Ureter (tissue), 1 donor: ENCODE measurements around the gene HCFC1R1. TPM values are rescaled to one million over a fixed set of nuclear protein-coding genes. Genes with fewer than 3 reads are reported as not detected.

ENCODE experiments used
- DNase-seq: peaks from one replicate; pipeline ENCODE4 v3.0.0-alpha.2; 2020; ENCODE audit warnings: low spot score
- total RNA-seq: library from RNA; stranded (reverse); gene quantifications from one replicate; pipeline ENCODE4 v1.2.4, GENCODE V29; 2023
- donor health status: DM: yes; HTN: yes; CAD: no.

The HCFC1R1 gene
- total RNA-seq, 1 donor from 2014 or later: 46.3 TPM

DNA sequence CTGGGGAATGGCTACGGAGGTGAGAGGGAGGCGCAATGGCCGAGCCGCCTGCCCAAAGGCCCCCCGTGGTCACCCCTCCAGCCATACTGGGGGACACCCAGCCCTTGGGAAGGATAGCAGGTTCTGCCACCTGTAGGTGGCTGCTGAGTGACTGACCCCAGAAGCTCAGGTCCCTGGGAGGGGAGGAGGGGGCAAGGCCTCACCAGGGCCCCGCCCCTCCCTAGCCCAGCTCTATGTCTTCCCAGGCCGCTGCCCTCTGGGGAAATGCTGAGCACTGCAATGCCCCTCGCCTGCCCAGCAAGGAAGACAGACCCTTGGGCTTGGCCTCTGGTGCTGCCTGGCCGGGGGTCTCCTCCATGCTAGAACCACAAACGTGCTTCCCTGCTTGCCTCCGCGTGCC is 22.4 kb downstream of the HCFC1R1 start:
- no peak for DNase-seq

GRCh38 chr16:3000540-3000939 is 23.2 kb downstream of the HCFC1R1 start:
- DNase-seq: no peak

GRCh38 chr16:2999929-3000328 is 23.8 kb downstream of the HCFC1R1 start:
- DNase-seq: no peak

DNA sequence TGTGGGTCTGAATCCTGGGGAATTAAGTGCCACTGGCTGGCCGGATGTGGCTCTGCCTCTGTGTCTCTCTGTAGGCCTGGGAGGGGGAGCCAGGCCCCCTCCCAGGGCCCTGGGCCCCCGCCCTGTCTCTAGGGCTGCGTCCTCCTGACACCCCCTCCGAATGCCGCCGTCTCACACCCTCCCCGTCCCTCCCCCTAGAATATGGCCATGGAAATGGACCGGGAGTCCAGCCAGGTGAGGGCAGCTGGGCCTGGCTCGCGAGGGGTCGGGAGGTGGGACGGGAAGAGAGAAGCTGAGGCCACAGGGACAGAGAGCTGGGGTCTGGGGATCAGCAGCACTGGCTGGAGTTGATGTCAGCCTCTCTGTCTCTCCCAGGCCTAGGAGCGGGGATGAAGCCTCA is 27.4 kb downstream of the HCFC1R1 start:
- no peak for DNase-seq

- no peak for DNase-seq
Measured at GRCh38 chr16:2992383-2993081, 31.2 kb downstream of the HCFC1R1 start.

DNA sequence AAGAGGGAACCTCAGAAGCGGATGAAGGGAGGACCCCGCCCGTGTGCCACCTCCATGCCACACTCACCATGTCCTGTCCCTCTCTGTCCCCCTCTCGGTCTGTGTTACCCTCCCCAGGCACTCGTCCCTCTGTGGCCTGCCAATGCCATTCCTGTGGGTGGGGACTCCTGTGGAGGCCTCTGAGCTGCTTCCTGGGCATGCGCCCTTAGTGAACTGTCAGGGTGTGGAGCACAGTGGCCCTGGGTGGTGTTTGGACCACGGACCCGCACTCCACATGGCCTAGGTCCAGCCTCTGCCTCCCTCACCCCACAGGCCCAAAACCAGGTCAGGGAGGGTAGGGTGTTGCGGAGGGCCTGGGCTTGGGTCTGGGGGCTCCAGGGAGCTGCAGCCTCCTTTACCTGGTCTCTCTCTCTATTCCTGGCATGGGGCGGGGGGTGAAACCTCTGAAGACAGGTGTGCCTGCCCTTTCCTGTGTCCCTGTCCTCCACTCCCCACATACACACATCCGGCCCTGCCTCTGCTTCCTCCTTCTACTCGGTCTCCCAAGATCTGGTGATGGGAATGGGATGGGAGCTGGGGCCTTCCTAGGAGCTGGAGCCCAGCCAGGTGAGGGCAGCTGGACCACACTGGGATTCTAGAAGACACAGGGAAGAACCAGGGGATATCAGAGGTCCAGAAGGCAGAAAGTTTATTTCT is 32.0 kb downstream of the HCFC1R1 start:
- DNase-seq: no peak

DNA sequence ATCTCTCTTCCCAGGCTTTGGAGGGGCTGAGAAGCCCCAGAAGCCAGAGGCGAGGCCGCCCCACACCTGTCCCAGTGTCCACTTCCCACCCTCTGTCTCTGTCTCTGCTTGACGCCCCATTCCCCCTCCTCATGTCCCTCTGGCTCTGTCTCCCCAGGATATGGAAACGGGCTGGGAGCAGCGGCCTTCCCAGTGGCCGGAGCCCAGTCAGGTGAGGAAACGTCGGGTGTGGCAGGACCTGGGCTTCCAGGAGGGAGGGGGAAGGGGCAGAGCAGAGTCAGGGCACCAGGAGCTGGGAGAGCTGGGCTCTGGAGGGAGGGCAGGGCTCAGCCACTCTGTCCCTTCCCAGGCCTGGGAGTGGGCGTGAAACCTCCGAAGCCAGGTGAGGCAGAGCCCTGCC is 32.9 kb downstream of the HCFC1R1 start:
- no peak for DNase-seq

GRCh38 chr16:2988590-2989099 is 35.1 kb downstream of the HCFC1R1 start:
- no peak for DNase-seq

DNA sequence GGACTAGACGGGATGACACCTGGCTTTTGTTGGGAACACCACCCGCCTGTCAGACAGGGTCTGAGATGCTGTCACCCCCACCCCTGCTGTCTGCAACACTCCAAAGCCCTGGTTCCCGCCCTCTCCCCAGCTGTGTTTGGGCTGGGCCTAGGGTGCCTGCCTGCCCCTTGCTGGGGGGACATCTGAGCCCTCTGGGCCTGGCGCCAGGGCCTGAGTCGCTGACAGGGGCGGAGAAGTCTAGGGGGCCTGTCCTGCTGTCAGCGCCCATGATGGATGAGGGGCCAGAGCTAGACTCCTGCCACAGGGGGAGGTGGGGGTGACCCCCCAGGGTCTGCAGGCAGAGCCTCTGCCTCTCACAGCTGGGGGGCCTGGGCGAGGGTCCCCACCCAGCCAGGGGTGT is 35.9 kb downstream of the HCFC1R1 start:
- DNase-seq: no peak

- DNase-seq: no peak
Measured at GRCh38 chr16:2987286-2987685, 36.5 kb downstream of the HCFC1R1 start.

GRCh38 chr16:2986623-2987188 is 37.0 kb downstream of the HCFC1R1 start:
- no peak for DNase-seq

DNA sequence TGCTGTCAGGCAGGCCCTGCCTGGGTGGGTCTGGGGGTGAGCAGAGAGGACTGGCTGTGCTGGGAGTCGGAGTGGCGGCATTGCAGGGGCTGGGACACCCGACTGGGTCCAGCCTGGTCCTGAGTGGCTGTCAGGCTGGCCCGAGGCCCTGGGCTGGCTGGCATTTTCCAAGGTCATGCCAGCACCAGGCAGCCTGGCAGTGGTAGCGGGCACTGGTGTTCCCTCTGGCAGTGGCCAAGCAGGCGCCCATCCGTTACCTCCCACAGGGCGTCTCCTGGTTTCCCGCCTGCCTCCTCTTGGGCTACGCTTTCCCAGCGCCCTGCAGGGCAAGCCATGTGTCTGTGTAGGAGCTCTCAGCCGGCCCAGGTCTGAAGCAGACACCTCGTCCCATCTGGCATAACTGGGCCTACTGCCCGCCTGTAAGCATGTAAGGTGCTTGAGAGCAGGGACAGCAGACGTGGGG is 37.8 kb downstream of the HCFC1R1 start:
- DNase-seq: no peak

DNA sequence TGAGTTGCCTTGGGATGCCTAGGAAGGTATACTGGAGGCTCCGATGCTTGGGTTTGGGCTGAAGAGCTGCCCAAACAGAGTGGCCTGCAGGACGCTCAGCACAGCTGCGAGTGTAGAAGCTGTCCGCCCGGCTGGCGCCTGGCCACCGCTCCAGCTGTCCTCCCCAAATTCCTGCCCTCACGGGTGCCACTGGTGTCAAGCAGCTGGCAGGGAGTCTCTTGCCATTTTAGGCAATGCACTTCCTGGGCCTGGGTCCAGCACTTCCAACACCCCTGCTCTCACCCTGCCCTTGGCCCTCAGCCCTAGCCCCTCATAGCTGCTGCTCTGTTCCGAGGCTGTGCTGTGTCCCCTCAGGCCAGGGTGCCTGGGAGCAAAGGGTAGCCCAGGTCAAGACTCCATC is 38.3 kb downstream of the HCFC1R1 start:
- no peak for DNase-seq

DNA sequence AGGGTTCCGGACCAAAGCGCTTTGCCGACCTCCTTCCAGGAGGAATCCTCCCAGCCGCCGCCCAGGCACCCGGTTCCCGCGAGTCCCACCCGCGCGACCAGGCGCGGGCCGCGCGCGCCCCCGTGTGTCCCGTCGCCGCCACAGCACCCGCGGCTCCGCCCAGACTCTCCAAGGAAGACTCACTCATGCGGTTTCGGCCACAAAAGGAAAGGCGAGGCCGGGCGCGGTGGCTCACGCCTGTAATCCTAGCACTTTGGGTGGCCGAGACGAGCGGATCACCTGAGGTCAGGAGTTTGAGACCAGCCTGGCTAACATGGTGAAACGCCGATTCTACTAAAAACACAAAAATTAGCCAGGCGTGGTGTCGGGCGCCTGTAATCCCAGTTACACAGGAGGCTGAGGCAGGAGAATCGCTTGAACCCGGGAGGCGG is 40.0 kb downstream of the HCFC1R1 start:
- DNase-seq: peak; percentile 86

DNA sequence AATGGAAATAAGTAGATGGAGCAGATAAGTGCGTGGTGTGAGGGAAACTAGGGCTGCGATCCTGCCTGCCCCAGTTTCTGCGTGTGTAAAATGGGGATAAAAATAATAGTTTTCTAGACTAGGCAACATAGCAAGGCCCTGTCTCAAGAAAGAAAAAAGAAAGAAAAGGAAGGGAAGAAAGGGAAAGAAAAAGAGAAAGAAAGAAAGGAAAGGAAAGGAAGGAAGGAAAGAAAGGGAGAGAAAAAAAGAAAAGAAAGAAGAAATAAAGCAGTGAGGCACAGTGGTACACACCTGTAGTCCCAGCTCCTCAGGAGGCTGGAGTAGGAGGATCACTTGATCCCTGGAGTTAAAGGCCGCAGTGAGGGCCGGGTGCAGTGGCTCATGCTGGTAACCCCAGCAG is 41.3 kb downstream of the HCFC1R1 start:
- no peak for DNase-seq

GRCh38 chr16:2981899-2982250 is 41.9 kb downstream of the HCFC1R1 start:
- no peak for DNase-seq

DNA sequence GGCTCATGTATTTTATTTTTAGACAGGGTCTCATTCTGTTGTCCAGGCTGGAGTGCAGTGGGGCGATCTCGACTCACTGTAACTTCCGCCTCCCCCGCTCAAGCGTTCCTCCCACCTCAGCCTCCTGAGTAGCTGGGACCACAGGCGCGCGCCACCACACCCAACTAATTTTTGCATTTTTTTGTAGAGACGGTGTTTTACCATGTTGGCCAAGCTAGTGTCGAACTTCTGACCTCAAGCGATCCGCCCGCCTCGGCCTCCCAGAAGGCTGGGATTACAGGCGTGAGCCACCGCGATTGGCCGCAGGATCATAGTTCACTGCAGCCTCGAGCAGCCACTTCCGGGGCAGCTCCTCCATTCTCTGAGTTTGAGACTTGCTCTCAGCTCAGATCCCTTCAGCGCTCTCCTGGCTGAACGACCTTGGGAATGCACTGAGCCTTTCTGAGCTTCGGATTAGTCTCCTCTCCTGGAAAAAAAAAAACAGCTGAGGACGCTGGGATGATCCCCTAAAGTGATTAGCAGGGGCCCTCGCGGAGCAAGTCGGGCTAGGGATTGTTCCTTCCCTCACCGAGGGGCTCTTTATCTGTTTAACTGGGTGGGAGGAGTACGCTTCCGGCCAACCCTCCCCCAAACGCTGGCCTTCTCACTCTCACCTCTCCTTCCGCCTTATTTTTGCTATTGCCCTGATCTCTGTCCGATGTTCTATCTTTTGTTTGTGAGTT is 42.4 kb downstream of the HCFC1R1 start:
- no peak for DNase-seq

GRCh38 chr16:2980227-2981176 is 43.2 kb downstream of the HCFC1R1 start, which contains the start of gene PKMYT1:
Gene PKMYT1, minus strand, starts transcription at chr16:2980446. Its CDS starts 789 bp downstream, at chr16:2979657.
- DNase-seq: peak; percentile 91

DNA sequence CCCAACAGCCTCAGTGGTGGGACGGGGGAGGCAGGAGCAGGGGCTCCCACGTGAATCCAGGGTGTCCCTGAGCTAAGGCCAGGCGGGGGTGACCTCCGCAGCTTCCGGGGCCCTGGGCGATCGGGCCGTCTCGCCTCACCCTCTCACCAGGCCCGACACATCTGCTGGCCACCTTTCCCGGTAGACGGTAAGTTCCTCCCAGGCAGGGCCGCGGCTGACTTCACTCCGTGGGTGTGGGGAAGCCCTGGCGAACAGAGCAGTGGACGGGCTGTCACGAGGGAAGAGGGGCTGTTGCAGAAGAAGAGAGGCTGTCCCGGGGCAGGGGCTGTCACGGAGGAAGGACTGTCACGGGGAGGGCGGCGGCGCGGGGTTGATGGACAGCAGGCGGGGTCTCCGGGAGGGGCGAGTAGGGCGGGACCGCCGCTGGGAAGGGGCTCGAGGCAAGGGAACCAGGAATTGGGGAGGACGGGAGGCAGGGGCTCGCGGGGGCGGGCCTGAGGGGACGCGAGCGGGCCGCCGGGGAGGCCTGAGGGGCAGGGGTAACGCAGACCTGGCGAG is 44.0 kb downstream of the HCFC1R1 start:
- DNase-seq: no peak

DNA sequence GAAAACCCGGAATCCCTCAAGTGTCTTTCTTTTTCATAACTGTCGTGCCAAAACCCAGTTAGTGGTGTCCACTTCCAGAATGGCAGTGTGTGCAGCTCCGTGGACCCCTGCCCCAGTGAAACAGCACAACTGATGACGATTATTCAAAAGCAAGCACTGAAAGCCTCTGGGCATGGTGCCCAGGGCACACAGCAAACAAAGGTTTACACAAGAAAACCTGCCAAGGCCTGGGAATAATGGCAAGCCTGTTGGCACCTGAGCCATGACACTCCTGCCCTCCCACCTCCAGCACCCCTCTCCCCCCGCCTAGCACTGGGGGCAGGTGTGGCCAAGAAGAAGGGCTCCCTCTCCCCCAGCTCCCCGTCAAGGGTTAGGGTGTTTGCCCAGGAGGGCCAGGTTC is 46.3 kb downstream of the HCFC1R1 start:
- DNase-seq: no peak

DNA sequence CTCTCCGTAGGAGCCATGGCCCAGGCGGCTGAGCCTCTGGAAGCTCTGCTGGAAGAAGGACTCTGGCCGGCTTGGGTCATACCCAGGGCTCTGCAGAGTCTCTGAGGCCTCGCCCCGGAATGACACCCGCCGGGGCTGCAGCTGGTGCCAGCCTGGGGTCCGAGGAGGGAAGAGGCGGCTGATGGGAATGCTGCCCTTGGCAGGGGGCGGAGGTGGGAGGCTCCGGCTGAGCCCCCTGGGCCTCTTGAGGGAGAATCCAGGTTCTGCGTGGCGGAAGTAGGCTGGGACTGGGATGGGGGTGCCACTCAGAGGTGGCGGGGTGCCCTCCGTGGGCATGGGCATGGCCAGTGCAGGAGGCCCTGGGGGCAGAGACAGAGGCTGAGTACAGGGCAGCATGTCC is 47.1 kb downstream of the HCFC1R1 start:
- no peak for DNase-seq
